HG02973 (cell line): ENCODE results near the gene ETS1.
A peak's percentile ranks its signal among the peaks of the same experiment; 100 is the strongest.

Experiments used
- ATAC-seq: cut with Tn5 transposase; IDR thresholded peaks from one replicate; pipeline ENCODE4 v1.9.1; 2021; ENCODE audit warnings: moderate library complexity; ENCODE audit not compliant: unreplicated experiment

The ETS1 gene

DNA sequence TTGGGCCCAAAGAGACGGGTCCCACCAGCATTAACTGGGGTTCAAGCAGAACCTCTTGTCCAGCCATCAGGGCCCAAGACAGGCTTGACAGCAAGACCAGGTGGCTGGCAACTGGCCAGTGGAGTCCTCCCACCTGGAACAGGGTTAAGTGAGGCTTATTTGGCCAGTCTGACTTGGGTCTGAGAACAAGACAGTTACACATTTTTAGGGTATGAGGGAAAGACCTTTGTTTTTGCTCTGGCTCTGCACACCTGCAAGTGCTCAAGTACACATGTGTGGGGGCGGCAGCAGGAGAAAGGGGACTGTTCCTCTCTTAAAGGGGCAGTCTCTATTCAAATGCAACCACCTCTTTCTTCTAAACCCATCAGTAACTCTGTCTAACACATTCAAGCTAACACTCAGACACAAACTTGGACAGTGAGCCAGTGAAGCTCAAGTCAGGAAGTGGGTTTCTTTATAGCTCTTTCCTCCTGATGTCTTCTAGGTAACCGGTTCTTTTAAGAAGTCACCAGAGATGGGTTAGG lies 116.2 kb downstream of the ETS1 start:
- ATAC-seq, result peak; percentile 39

DNA sequence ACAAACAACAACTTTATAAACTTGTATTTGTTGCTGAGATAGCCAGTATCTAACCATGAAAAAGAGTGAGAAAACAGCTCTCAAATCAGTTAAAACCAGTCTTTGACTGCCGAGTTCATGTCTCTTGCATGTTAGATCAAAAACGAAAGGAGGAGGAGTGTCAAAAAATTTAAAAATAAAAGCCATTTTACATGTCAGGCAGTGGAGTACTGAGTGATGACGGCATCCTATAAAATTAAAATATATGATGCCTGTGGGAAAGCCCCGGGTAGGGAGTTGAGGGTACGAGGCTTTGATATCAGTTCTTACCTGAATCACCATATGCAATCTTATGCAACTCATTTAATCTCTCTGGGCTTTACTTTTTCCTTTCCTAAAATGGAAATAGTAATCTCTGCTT lies 117.3 kb downstream of the ETS1 start:
- ATAC-seq, result no peak

DNA sequence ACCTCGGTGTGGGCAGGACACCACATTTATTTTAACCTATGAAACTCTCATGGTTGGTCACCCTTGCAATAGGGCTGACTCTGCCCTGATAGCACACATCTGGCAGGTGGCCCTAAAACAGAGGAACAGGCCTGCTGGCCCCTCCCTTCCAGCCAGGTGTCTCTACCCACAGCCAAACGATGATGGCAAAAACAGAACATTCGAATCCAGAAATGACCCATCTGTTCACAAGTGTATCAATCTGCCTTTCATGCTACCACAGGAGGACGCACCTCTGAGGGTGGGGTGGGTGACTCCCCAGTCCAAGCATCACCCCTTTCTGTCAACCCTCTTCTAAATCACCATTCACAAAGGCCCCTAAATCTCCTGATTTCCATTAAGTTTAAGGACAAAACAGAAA lies 118.1 kb downstream of the ETS1 start:
- peak; percentile 37 for ATAC-seq

DNA sequence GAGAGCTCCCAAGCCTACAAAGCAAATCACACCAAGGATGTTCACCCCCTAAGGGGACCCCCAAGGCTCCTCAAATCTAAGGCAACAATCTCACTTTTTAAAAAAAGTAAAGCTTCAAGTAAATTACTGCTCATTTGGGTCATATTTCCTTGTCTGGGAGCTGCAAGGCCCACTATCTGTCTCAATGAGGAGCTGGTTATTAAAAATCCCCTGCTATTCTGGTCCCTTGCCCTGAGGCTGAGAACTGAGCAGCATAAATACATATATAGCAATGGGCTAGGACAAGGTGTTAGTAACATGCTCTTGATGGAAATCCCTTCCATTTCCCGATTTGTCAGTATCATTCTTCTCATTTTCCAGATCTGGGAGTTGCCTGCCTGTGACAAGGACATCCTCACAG lies 119.2 kb downstream of the ETS1 start:
- ATAC-seq, result no peak

DNA sequence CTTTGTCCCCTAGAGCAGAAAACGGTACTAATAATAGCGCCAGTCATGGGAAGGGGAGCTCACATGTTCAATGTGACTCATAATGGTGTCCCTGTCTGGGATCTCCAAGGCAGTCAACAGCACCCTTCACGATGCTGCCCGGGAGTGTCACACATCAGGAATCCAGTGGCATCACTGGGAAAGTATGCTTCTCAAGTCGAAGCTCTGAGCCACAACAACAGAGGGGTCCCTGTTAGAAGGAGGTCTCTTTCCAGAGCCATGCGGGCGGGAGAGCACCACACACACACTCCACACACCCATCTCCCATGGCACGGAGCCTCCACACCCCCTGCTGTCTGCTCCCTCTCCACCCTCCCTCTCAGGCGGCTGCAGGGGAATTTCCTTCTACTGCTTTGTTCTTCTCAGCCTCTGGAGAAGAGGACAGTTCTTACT lies 119.7 kb downstream of the ETS1 start:
- ATAC-seq, result no peak

DNA sequence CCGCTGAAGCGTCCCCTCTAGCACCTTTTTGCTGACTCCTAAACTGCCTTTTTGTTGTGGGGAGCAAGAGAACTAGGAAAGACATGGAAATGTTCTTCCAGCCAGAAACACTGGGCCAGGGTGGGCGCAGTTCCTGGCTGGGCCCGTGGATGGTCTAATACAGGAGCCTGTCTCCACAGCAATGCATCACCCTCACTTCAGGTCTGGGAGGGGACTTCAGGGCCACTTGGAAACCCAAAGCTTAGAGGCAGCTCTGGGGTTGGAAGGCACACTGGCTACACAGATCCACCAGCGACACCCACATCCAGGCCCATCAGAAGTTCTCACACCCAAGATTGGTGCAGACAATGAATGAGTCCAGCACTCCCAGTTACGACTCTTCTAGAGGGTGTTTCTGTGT lies 120.3 kb downstream of the ETS1 start:
- no peak for ATAC-seq

DNA sequence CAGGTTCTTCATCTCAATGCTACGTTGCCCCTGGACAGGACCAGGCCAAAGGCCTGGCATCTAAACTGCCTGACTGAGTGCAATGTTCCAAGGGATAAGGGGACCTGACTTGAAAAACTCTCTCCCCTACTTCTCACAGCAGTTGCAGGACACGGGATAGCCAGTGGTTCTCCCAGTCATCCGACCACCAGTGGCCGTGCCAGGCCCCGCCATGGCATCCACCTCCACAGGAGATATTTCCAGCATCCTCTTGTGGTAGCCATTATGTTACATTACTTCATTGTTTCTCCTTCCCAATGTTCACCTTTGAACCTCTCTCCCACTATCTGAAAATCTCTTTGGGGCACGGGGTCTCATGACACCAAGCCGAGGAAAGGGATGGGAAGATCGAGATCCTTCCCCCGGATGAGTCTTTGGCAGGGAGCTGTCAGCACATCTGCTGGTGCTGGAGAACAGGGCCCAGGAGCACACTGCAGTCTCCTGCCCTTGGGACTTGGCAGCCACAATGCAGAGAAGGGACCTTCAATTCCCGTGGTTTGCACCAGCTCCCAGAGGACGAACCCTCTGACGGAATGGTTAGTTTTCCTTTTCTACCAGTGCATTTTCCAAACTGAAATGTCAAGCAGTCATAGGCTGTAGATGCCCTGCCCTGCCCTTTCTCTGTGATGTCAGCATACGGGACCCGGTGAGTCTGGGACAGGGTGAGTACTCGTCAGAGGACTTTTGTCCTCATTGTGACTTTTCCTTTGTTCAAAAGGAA lies 121.2 kb downstream of the ETS1 start:
- no peak for ATAC-seq

DNA sequence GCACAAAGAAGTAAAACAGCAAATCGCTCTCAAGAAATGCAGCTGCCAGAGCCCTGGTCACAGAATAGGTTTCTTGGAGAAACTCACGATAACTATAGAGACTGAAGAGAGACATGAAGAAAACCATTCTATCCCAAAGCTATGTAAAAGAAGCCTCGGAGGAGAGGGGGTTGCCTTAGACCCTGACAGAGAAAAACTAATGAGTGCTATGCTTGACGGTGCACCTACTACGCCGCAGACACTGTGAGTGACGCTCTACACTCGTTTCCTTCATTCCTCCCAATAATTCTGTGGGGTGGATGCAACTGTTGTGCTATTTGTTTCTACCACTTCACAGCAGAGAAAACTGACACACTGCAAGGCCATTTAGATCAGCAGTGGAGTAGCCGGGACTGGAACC lies 121.8 kb downstream of the ETS1 start:
- ATAC-seq, result no peak

DNA sequence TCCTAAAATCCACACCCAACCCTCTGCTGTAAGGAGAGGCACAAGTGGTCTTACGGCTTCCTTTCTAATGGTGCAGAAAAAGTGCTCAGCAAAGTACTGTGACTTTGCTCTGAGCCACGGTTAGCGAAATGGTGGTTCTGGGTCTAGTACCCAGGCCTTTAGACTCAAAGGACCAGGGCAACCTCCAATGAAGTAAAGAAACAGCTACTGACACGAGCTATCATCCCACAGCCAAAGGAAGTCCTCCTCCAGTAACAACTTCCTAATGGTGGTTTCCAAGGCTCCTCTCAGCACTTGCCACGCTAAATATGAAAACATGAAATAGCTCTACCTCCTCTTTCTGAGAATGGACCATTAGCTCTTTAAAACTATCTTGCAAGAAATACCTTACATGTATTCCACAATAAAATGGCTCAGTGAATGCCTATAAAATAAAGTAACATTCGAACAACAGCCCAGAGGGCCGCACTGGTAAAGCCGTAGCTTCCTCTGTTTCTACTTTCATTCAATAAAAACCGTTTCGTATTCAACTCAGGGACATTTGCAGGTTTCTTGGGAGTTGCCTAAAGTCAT lies 122.4 kb downstream of the ETS1 start:
- ATAC-seq, result no peak

DNA sequence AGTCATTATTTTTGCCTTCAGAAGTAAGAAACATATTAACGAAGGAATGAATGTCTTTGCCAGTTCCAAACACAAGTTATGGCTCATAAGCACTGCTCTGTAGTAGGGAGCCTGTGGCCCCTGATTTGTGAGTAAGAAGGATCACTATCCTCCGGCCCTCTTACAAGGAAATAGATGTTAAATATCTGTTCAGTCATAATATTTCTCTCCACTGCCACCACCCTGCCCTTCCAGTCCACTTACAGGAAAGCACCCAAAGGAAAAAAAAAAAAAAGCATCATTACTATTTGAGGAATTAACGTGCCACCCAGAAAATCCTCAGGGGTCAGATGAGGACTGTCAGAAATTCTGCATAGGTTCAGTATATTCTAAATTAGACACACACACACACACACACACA lies 123.4 kb downstream of the ETS1 start:
- no peak for ATAC-seq

DNA sequence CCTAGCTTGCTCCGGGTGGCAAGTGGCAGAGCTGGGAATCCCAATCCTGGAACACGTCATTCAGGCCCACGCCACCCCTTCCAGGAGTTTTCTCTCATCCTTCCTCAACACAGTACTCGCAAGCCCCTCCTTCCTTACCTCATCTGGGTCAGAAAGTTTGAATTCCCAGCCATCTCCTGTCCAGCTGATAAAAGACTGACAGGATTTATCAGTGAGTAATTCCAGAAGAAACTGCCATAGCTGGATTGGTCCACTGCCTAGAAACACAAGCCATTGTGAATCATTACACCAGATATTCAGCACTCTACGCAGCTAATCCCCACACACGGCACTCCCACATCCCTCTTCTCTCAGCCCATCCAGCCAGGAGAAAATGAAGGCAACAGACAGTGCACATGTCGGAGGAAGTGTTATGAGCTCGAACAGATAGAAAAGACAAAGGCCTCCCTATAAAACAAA lies 124.0 kb downstream of the ETS1 start:
- no peak for ATAC-seq

DNA sequence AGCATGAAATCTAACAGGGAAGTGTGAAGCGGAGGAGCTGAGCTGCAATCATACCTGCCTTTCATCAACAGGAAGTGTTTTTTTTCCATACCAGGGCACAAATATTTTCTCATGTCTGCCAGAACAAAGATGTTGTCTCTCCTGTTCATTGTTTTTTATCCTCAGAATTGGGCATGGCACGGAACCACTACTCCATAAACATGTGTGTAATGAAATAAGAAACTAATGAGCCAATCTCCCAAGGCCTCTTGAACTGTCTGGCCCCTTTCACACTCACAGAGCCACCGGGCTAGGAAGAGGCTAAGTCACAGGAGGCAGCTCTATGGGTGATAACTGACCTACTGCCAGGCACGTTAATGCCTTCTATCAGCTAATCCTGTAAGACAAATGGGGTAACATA lies 124.4 kb downstream of the ETS1 start:
- no peak for ATAC-seq

DNA sequence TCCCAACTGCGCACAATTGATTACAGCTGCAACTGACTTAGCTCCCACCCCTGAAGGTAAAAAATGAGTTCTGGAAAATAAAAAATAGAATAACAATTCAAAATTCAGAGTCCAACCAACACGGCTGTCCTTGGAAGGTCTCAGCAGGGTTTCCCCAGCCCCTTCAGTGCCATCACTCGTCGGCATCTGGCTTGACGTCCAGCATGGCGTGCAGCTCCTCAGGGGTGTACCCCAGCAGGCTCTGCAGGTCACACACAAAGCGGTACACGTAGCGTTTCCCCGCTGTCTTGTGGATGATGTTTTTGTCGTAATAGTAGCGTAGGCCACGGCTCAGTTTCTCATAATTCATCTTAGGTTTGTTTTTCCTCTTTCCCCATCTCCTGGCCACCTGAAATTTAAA lies 125.2 kb downstream of the ETS1 start:
- no peak for ATAC-seq

DNA sequence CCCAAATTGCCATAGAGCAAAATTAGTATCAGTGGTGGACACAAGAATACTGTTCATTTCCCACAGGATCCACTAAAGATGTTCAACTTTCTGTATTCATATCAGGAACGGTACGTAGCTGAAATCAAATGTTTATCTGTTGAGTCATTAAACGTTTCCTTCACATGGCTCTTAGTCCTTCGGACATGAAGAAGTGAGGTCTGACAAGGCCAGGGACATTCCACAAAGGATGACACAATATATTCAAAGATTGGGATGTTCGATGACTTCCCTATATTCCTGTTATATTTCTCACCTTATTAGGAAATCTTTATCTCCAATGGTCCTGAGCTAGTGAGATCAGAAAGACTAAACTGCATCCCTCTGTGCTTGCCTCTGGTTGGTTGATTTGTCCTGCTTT lies 129.0 kb downstream of the ETS1 start:
- no peak for ATAC-seq

DNA sequence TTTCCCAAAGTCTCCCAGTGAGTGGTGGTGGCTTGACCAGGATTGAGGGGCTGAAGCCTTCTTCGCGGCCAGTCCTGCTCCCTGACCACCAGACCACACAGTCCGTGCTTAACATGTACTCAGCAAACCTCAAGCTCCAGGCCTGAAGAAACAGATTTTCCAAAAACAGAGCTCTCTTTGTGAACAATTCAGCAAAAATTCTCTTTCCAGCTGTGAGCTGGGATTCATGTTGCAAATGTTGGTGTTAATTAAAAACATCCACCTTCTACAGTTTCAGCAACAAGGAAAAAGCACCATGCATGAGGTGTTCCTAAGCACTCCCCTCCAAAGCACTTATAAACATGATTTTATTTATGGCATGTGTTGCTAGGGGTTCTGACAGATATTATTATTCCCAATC lies 129.5 kb downstream of the ETS1 start:
- no peak for ATAC-seq

DNA sequence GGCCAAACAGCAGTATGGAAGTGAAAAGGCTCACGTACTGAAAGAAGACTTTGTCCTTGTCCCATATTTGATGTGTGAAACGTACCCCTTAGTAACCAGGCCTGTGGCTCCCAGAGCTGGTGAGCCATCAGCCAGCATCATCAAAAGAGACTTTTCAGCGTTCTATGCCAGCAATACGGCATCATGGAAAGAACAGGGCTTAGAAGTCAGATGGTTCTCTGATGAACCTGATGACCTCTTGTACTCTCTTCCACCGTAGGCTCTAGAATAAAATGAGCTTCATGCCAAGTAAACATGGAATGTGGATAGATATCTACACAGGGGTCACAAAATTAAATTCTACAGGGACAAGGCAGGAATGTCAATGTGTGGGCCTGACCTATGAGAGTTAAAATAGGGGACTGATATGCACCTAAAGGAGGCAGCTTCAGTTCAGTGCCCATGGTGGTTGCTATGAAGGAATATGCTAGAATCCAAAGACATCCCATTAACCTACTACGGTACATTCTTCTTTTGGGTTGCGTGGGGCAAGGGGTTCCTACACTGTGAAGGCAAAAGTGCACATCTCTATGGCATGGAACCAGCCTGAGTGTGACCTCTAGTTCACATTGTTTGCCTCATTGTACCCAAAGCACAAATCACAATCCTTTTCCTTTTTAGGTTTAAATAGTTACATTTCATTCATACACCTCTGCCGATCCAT lies 130.6 kb downstream of the ETS1 start:
- ATAC-seq, result no peak

DNA sequence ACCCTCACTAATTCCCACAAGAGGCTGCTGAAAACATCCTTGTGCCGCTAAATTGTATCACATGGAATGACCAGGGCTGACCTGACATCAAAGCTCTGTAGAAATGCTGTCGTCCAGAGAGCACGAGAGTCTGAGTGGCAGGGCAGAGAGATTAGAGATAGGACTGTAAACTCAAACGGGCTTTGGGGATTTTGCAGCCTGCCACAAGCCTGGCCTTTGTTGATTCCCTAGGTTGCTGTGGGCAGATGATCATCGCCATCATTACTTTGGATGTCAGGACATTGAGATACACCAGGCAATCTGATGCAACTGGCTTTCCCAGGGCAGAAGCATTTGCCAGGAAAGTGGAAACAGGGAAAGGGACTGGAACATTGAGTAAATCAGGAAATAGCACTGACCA lies 131.6 kb downstream of the ETS1 start:
- ATAC-seq, result no peak

DNA sequence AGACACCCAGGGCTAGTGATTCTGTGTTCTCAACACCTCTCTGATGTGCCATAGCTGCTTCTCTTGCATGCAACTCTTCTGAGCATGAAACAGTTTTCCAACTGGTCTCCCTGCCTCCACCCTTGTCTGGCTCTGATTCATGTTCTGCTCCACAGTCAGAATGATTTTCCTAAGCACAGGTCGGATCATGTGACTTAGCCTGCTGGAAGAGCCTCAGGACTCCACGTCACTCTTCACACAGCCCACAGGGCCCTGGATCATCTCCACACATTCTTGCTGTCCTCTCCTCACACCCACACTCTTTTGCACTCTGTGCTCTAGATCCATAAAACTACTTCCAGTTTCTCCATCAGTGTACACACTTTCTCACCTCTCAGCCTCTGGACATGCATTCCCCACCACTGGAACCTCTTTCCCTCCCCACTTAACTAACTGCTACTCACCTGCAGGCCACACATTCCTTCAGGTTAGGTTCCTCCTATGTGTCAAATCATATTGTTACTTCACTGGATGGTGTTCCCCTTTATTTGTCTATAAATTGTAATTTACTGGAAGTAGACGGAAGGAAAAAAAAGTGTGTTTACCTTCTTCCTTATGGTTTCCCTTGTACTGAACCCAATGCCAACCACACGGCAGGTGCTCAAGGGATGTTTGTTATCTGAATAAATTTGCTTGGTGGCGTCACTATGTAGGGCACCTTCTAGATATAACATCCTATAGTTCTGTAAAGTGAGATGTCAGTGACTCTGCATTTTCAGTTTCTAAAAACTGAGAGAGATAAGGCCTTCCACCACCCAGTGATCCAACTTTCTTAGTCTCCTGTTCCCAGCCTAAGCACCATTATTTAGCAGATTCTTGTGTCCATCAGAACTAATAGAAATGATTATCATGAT lies 133.7 kb downstream of the ETS1 start:
- ATAC-seq, result no peak

DNA sequence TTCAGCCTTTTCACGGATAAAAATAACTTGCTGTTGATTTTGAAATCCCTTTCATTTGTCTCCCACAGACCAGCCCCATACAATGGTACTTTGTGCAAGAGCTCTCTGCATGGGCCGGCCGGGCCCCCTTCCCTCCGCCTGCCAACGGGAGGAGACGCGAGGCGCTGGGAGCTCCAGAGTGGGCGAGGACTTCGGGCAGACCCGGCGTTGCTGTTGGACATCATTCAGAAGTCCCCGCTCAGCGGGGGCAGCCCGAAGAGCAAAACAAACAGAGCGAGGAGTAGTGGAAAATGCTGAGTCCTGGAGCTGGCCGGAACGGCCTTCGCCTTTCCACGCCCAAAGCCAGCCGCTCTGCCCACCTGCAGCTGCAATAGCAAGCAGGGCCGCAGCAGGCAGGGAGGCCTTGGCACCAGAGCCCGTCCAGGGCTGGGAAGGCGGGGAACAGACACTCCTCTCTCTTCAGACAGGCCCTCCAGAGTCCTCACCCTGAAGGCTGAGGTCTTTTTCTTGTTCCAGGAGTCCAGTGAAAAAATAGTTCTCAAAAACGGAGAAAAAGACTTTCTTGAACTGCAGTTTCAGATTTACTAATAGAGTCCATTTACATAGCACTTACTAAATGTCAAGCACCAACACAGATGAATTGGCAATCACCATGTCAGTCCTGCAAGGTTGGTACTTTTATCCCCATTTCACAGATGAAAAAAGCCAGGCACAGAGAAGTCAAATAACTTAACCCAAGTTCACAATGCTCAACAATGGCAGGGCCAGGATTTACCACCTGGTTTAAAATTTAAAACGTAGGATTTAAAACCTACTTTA lies 135.5 kb downstream of the ETS1 start:
- ATAC-seq, result no peak
